Urinary bladder (tissue), 4 donors: ENCODE results near the gene SPAG9. TPM values are rescaled to one million over a fixed set of nuclear protein-coding genes. Genes with fewer than 3 reads are reported as not detected.
A peak's percentile ranks its signal among the peaks of the same experiment; 100 is the strongest.

ENCODE experiments used
- DNase-seq: peaks from one replicate; pipeline ENCODE4 v3.0.0-alpha.2; 2015; ENCODE audit errors: extremely low spot score
- H3K27ac ChIP-seq: one replicate; pipeline ENCODE4 v1.5.1; 2013; ENCODE audit warnings: low read depth, mild to moderate bottlenecking, moderate library complexity
- H3K36me3 ChIP-seq: one replicate; pipeline ENCODE4 v1.6.1; 2013; ENCODE audit warnings: mild to moderate bottlenecking, moderate library complexity; ENCODE audit not compliant: insufficient read depth
- H3K4me1 ChIP-seq: one replicate; pipeline ENCODE4 v1.6.1; 2013; ENCODE audit warnings: mild to moderate bottlenecking, moderate library complexity; ENCODE audit not compliant: insufficient read depth
- H3K4me3 ChIP-seq: one replicate; pipeline ENCODE4 v1.5.1; 2013; ENCODE audit warnings: low read depth, low read length
- WGBS: extraction: QIAGEN DNeasy Blood & Tissue Kit; methylation state at CpG from one replicate; pipeline ENCODE4 v1.1.7; 2013; 5-methylcytosine and 5-hydroxymethylcytosine counted together
- polyA plus RNA-seq: library from polyadenylated mRNA; stranded (reverse); fragments of 200-250 nt; gene quantifications from one replicate; pipeline ENCODE4 v1.2.3, GENCODE V29; 2013
- total RNA-seq: library from RNA; depleted of rRNA; stranded (reverse); fragments of >200 nt; gene quantifications from one replicate; pipeline ENCODE4 v1.2.3, GENCODE V29; 2014
- donor health status: healthy with polysubstance abuse.
- donor health status: healthy.

The SPAG9 gene
- total and polyA plus RNA-seq, 2 donors = 53.9 to 211 TPM

GRCh38 chr17:51056813-51057510 is 63.7 kb downstream of the SPAG9 start:
- no peaks in the 10 kb centered on the region for H3K4me1 ChIP-seq
- WGBS = 19% methylated on average over 1 of the region's 1 CpG
- no peak for DNase-seq
- H3K4me3 ChIP-seq = no peak overlapping the region
- no peaks in the 10 kb centered on the region for H3K36me3 ChIP-seq
- no peak overlapping the region for H3K27ac ChIP-seq

- no peak overlapping the region for H3K27ac ChIP-seq
- H3K4me1 ChIP-seq = no peaks in the 10 kb centered on the region
- H3K4me3 ChIP-seq = no peak overlapping the region
- no peak for DNase-seq
- no peaks in the 10 kb centered on the region for H3K36me3 ChIP-seq
- WGBS = 89% methylated on average over 4 of the region's 4 CpGs
These were observed 65.9 kb downstream of the SPAG9 start for GRCh38 chr17:51054748-51055147.

GRCh38 chr17:51052235-51052634 is 68.4 kb downstream of the SPAG9 start:
- H3K4me1 ChIP-seq = no peaks in the 10 kb centered on the region
- no peak overlapping the region for H3K4me3 ChIP-seq
- H3K36me3 ChIP-seq = no peaks in the 10 kb centered on the region
- WGBS = 97% methylated on average over 3 of the region's 3 CpGs
- DNase-seq = no peak
- H3K27ac ChIP-seq = no peak overlapping the region

- WGBS = 87% methylated on average over 3 of the region's 3 CpGs
- Histone ChIP-seq H3K27ac (no peak overlapping the region), H3K4me1 (no peaks in the 10 kb centered on the region), H3K36me3 (no peaks in the 10 kb centered on the region), H3K4me3 (no peak overlapping the region)
- no peak for DNase-seq
These were observed 70.2 kb downstream of the SPAG9 start for GRCh38 chr17:51050291-51051033.

GRCh38 chr17:51046514-51047384 is 73.9 kb downstream of the SPAG9 start:
- Histone ChIP-seq H3K4me1 (no peaks in the 10 kb centered on the region), H3K27ac (no peak overlapping the region), H3K4me3 (peak overlapping the region; percentile 22), H3K36me3 (no peaks in the 10 kb centered on the region)
- DNase-seq = peak; percentile 90
- 39% methylated on average over 13 of the region's 13 CpGs for WGBS

- Histone ChIP-seq H3K36me3 (no peaks in the 10 kb centered on the region), H3K4me3 (peak overlapping the region; percentile 22), H3K4me1 (no peaks in the 10 kb centered on the region), H3K27ac (no peak overlapping the region)
- 64% methylated on average over 3 of the region's 3 CpGs for WGBS
- DNase-seq = no peak
These were observed 74.6 kb downstream of the SPAG9 start for GRCh38 chr17:51046046-51046445.

- no peak overlapping the region for H3K4me3 ChIP-seq
- H3K4me1 ChIP-seq = no peaks in the 10 kb centered on the region
- DNase-seq = no peak
- H3K36me3 ChIP-seq = no peaks in the 10 kb centered on the region
- H3K27ac ChIP-seq = no peak overlapping the region
- 67% methylated on average over 1 of the region's 1 CpG for WGBS
These were observed 75.0 kb downstream of the SPAG9 start for GRCh38 chr17:51045621-51046020.

GRCh38 chr17:51044976-51045375 is 75.7 kb downstream of the SPAG9 start:
- no peak for DNase-seq
- H3K4me3 ChIP-seq = no peak overlapping the region
- H3K27ac ChIP-seq = no peak overlapping the region
- WGBS = 81% methylated on average over 7 of the region's 7 CpGs
- H3K36me3 ChIP-seq = no peaks in the 10 kb centered on the region
- no peaks in the 10 kb centered on the region for H3K4me1 ChIP-seq

- H3K4me3 ChIP-seq = no peak overlapping the region
- H3K4me1 ChIP-seq = no peaks in the 10 kb centered on the region
- WGBS = 96% methylated on average over 3 of the region's 3 CpGs
- H3K27ac ChIP-seq = no peak overlapping the region
- H3K36me3 ChIP-seq = no peaks in the 10 kb centered on the region
- no peak for DNase-seq
These were observed 84.6 kb downstream of the SPAG9 start for GRCh38 chr17:51036084-51036483.

GRCh38 chr17:51035431-51035830 is 85.2 kb downstream of the SPAG9 start:
- Histone ChIP-seq H3K27ac (no peak overlapping the region), H3K4me1 (no peaks in the 10 kb centered on the region), H3K4me3 (no peak overlapping the region), H3K36me3 (no peaks in the 10 kb centered on the region)
- no peak for DNase-seq

GRCh38 chr17:51034800-51035199 is 85.9 kb downstream of the SPAG9 start:
- Histone ChIP-seq H3K4me1 (no peaks in the 10 kb centered on the region), H3K27ac (no peak overlapping the region), H3K4me3 (no peak overlapping the region), H3K36me3 (no peaks in the 10 kb centered on the region)
- DNase-seq = no peak
- WGBS = 96% methylated on average over 2 of the region's 2 CpGs

- WGBS = 78% methylated on average over 4 of the region's 4 CpGs
- Histone ChIP-seq H3K4me1 (no peaks in the 10 kb centered on the region), H3K4me3 (no peak overlapping the region), H3K36me3 (no peaks in the 10 kb centered on the region), H3K27ac (no peak overlapping the region)
- DNase-seq = no peak
These were observed 87.8 kb downstream of the SPAG9 start for GRCh38 chr17:51032850-51033249.

- no peak overlapping the region for H3K4me3 ChIP-seq
- 43% methylated on average over 3 of the region's 3 CpGs for WGBS
- H3K36me3 ChIP-seq = no peaks in the 10 kb centered on the region
- no peak for DNase-seq
- no peaks in the 10 kb centered on the region for H3K4me1 ChIP-seq
- peak overlapping the region; percentile 73 for H3K27ac ChIP-seq
These were observed 90.9 kb downstream of the SPAG9 start for GRCh38 chr17:51029568-51030463.
